Measurements from ENCODE around the gene BMPR2. TPM values are rescaled to one million over a fixed set of nuclear protein-coding genes. Genes with fewer than 3 reads are reported as not detected.

BMPR2 gene
- total RNA-seq, 1 experiment from 2014 or later, result 34.9 TPM

DNA sequence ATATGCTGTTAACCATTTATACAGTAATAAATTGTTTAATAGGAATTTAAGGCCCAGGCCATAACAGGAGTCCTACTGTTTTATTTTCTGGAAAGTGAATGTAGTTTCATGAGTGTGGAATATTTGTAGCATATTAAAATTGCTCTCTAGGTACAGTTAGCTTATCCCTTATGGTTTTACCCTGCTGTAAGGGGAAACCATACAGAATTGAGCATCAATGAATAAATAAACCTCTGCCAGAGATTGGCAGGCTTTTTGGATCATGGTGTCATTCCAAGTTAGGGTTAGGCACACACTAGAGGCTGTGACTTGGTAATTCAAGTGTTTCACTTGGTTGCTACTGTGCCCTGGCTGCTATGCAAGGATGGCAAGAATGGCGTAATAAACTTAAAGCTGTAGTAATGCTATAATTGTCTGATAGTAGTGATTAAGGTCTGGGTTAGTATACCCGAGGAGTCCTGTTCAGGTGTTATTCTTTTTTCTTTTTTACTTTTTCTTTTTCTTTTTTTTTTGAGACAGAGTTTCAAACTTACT lies 30.4 kb downstream of the BMPR2 start:
- no TSS peak for BruUV-seq (replicated peaks)
- Histone ChIP-seq H3K9me3 (ENCODE audit: low read depth, low read length, poor library complexity, severe bottlenecking) (no peaks in the 10 kb centered on the region), H3K4me1 (ENCODE audit: insufficient read depth, low read length, poor library complexity, severe bottlenecking) (peaks cover 11% of the 10 kb centered on the region), H3K27me3 (replicated peaks; ENCODE audit: insufficient read depth, low read depth, low read length, poor library complexity) (no peaks in the 10 kb centered on the region), H3K27ac (ENCODE audit: low read depth, low read length, poor library complexity, severe bottlenecking) (no peak overlapping the region), H3K4me3 (ENCODE audit: low read depth, low read length, poor library complexity, severe bottlenecking) (no peak overlapping the region), H3K36me3 (ENCODE audit: insufficient read depth, low read length, poor library complexity, severe bottlenecking) (no peaks in the 10 kb centered on the region)
- CTCF ChIA-PET, result no interaction called here
- no peak for DNase-seq (ENCODE audit: low spot score)
- TF ChIP-seq, protein P1, sequence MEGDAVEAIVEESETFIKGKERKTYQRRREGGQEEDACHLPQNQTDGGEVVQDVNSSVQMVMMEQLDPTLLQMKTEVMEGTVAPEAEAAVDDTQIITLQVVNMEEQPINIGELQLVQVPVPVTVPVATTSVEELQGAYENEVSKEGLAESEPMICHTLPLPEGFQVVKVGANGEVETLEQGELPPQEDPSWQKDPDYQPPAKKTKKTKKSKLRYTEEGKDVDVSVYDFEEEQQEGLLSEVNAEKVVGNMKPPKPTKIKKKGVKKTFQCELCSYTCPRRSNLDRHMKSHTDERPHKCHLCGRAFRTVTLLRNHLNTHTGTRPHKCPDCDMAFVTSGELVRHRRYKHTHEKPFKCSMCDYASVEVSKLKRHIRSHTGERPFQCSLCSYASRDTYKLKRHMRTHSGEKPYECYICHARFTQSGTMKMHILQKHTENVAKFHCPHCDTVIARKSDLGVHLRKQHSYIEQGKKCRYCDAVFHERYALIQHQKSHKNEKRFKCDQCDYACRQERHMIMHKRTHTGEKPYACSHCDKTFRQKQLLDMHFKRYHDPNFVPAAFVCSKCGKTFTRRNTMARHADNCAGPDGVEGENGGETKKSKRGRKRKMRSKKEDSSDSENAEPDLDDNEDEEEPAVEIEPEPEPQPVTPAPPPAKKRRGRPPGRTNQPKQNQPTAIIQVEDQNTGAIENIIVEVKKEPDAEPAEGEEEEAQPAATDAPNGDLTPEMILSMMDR (conservative IDR thresholded peaks at IDR 0.05; ENCODE audit: low read depth, low read length), result no peak
- TF ChIP-seq EZH2 (IDR thresholded peaks at IDR 0.05; ENCODE audit: borderline replicate concordance, low read depth, low read length, poor library complexity, severe bottlenecking), result no peak
- POLR2A ChIA-PET (ENCODE audit: low non-redundant PET), result no interaction called here
- intact Hi-C loops (cut with micrococcal nuclease; ENCODE audit: unreplicated experiment), result no loop called here

- no peak for DNase-seq (ENCODE audit: low spot score)
- BruUV-seq (replicated peaks), result no TSS peak
- no peak overlapping the region for H3K27ac ChIP-seq (ENCODE audit: low read depth, low read length, poor library complexity, severe bottlenecking)
Measured at GRCh38 chr2:202408546-202409140, 32.5 kb downstream of the BMPR2 start.

GRCh38 chr2:202410092-202410491 lies 34.0 kb downstream of the BMPR2 start:
- ChIA-PET POLR2A (ENCODE audit: low non-redundant PET) (no interaction called here), CTCF (no interaction called here)
- intact Hi-C loops (cut with micrococcal nuclease; ENCODE audit: unreplicated experiment), result no loop called here
- DNase-seq (ENCODE audit: low spot score), result no peak
- no peaks in the 10 kb centered on the region for H3K27me3 ChIP-seq (replicated peaks; ENCODE audit: insufficient read depth, low read depth, low read length, poor library complexity)
- no TSS peak for BruUV-seq (replicated peaks)
- no peaks in the 10 kb centered on the region for H3K9me3 ChIP-seq (ENCODE audit: low read depth, low read length, poor library complexity, severe bottlenecking)
- H3K4me3 ChIP-seq (ENCODE audit: low read depth, low read length, poor library complexity, severe bottlenecking), result no peak overlapping the region
- H3K4me1 ChIP-seq (ENCODE audit: insufficient read depth, low read length, poor library complexity, severe bottlenecking), result peaks cover 9% of the 10 kb centered on the region
- H3K36me3 ChIP-seq (ENCODE audit: insufficient read depth, low read length, poor library complexity, severe bottlenecking), result no peaks in the 10 kb centered on the region
- H3K27ac ChIP-seq (ENCODE audit: low read depth, low read length, poor library complexity, severe bottlenecking), result no peak overlapping the region
- TF ChIP-seq, protein P1 (conservative IDR thresholded peaks at IDR 0.05; ENCODE audit: low read depth, low read length), result no peak
- no peak for TF ChIP-seq EZH2 (IDR thresholded peaks at IDR 0.05; ENCODE audit: borderline replicate concordance, low read depth, low read length, poor library complexity, severe bottlenecking)

More at GRCh38 chr2:202408546-202409140, 32.5 kb downstream of the BMPR2 start:
- Histone ChIP-seq H3K4me1 (ENCODE audit: insufficient read depth, low read length, poor library complexity, severe bottlenecking) (peaks cover 9% of the 10 kb centered on the region), H3K27me3 (replicated peaks; ENCODE audit: insufficient read depth, low read depth, low read length, poor library complexity) (no peaks in the 10 kb centered on the region), H3K9me3 (ENCODE audit: low read depth, low read length, poor library complexity, severe bottlenecking) (no peaks in the 10 kb centered on the region), H3K4me3 (ENCODE audit: low read depth, low read length, poor library complexity, severe bottlenecking) (no peak overlapping the region), H3K36me3 (ENCODE audit: insufficient read depth, low read length, poor library complexity, severe bottlenecking) (no peaks in the 10 kb centered on the region)
- no peak for TF ChIP-seq EZH2 (IDR thresholded peaks at IDR 0.05; ENCODE audit: borderline replicate concordance, low read depth, low read length, poor library complexity, severe bottlenecking)
- TF ChIP-seq, protein P1 (conservative IDR thresholded peaks at IDR 0.05; ENCODE audit: low read depth, low read length), result no peak
- ChIA-PET CTCF (no interaction called here), POLR2A (ENCODE audit: low non-redundant PET) (no interaction called here)
- intact Hi-C loops (cut with micrococcal nuclease; ENCODE audit: unreplicated experiment), result no loop called here
